AG08396 (cell line): ENCODE results near the gene ZNF234.
"Not testable (repeated sequence)": the region's sequence is repeated elsewhere in the genome, so short reads cannot be mapped to it uniquely, and the experiment has no call there.

Experiments
- DNase-seq: peaks from one replicate; pipeline ENCODE4 v3.0.0; 2012; ENCODE audit warnings: low spot score, mixed read lengths

Gene ZNF234

GRCh38 chr19:44141191-44142058 lies at the start of gene ZNF234:
Gene ZNF234, plus strand, starts transcription at chr19:44141554. Its CDS starts 3,079 bp downstream, at chr19:44144633.
- DNase-seq = peak; percentile 89

GRCh38 chr19:44092108-44092507 lies 49.2 kb upstream of the ZNF234 start:
- no peak for DNase-seq

- DNase-seq = peak; percentile 89
Observed at GRCh38 chr19:44093931-44094765, 47.2 kb upstream of the ZNF234 start, which contains the start of gene ZNF224. Gene ZNF224, plus strand, starts transcription at chr19:44094361. Its CDS starts 3,513 bp downstream, at chr19:44097874.

- no peak for DNase-seq
Observed at GRCh38 chr19:44107751-44108150, 33.6 kb upstream of the ZNF234 start.

- DNase-seq = no peak
Observed at GRCh38 chr19:44109458-44109857, 31.9 kb upstream of the ZNF234 start.

- peak; percentile 51 for DNase-seq
Observed at GRCh38 chr19:44111910-44112463, 29.4 kb upstream of the ZNF234 start.

GRCh38 chr19:44112802-44113137 lies 28.6 kb upstream of the ZNF234 start:
- DNase-seq = no peak

- DNase-seq = peak; percentile 90
Observed at GRCh38 chr19:44113138-44113783, 28.1 kb upstream of the ZNF234 start, which contains the start of gene ZNF225. Gene ZNF225, plus strand, starts transcription at chr19:44113399. Its CDS starts 2,429 bp downstream, at chr19:44115828.

- peak; percentile 16 for DNase-seq
Observed at GRCh38 chr19:44113784-44114390, 27.5 kb upstream of the ZNF234 start.

GRCh38 chr19:44121162-44121561 lies 20.2 kb upstream of the ZNF234 start:
- DNase-seq = not testable (repeated sequence)

- DNase-seq = no peak
Observed at GRCh38 chr19:44131955-44132354, 9.4 kb upstream of the ZNF234 start.

GRCh38 chr19:44142059-44142433 lies 692 bp downstream of the ZNF234 start:
- peak; percentile 14 for DNase-seq

- DNase-seq = no peak
Observed at GRCh38 chr19:44149776-44150175, 8.4 kb downstream of the ZNF234 start.

GRCh38 chr19:44151491-44151890 lies 10.1 kb downstream of the ZNF234 start:
- DNase-seq = no peak

- no peak for DNase-seq
Observed at GRCh38 chr19:44156475-44156874, 15.1 kb downstream of the ZNF234 start.

- no peak for DNase-seq
Observed at GRCh38 chr19:44163789-44164188, 22.4 kb downstream of the ZNF234 start.

- DNase-seq = no peak
Observed at GRCh38 chr19:44164327-44164672, 22.9 kb downstream of the ZNF234 start.

- DNase-seq = peak; percentile 91
Observed at GRCh38 chr19:44164673-44165512, 23.5 kb downstream of the ZNF234 start, which contains the start of gene ZNF226. Gene ZNF226, plus strand, starts transcription at chr19:44165100. Its CDS starts 4,981 bp downstream, at chr19:44170081.

GRCh38 chr19:44170660-44171059 lies 29.3 kb downstream of the ZNF234 start:
- not testable (repeated sequence) for DNase-seq

GRCh38 chr19:44176590-44176989 lies 35.2 kb downstream of the ZNF234 start:
- no peak for DNase-seq

- no peak for DNase-seq
Observed at GRCh38 chr19:44180968-44181367, 39.6 kb downstream of the ZNF234 start.
